Myocyte (in vitro differentiated cells): ENCODE data around the gene CMSS1. TPM values are rescaled to one million over a fixed set of nuclear protein-coding genes. Genes with fewer than 3 reads are reported as not detected.

Source experiments
- DNase-seq: peaks from one replicate; pipeline ENCODE4 v3.0.0-alpha.2; 2012; ENCODE audit warnings: low read depth
- total RNA-seq: library from RNA; depleted of rRNA; stranded (reverse); fragments of >200 nt; gene quantifications from 2 replicates; pipeline ENCODE4 v1.2.3, GENCODE V29; 2014

Gene CMSS1
- total RNA-seq, 1 donor from 2014 or later: 27.2 TPM

- DNase-seq: no peak
These were observed 347.1 kb downstream of the CMSS1 start for GRCh38 chr3:100164743-100165142.

- DNase-seq: no peak
These were observed 348.4 kb downstream of the CMSS1 start for GRCh38 chr3:100165926-100166550.

GRCh38 chr3:100169201-100169920 lies 351.7 kb downstream of the CMSS1 start:
- no peak for DNase-seq

GRCh38 chr3:100170486-100170885 lies 352.8 kb downstream of the CMSS1 start:
- DNase-seq: peak; percentile 65

- DNase-seq: no peak
These were observed 353.7 kb downstream of the CMSS1 start for GRCh38 chr3:100171211-100171914.

GRCh38 chr3:100173961-100174360 lies 356.3 kb downstream of the CMSS1 start:
- no peak for DNase-seq

- no peak for DNase-seq
These were observed 358.1 kb downstream of the CMSS1 start for GRCh38 chr3:100175637-100176280.

GRCh38 chr3:100179692-100180349 lies 362.2 kb downstream of the CMSS1 start:
- no peak for DNase-seq

- no peak for DNase-seq
These were observed 366.0 kb downstream of the CMSS1 start for GRCh38 chr3:100183608-100184125.

- DNase-seq: peak; percentile 34
These were observed 367.4 kb downstream of the CMSS1 start for GRCh38 chr3:100184948-100185570.

GRCh38 chr3:100185847-100186246 lies 368.2 kb downstream of the CMSS1 start:
- DNase-seq: no peak

- no peak for DNase-seq
These were observed 371.8 kb downstream of the CMSS1 start for GRCh38 chr3:100189444-100189964.

GRCh38 chr3:100195375-100195774 lies 377.7 kb downstream of the CMSS1 start:
- DNase-seq: no peak

- no peak for DNase-seq
These were observed 380.2 kb downstream of the CMSS1 start for GRCh38 chr3:100197876-100198275.

- DNase-seq: no peak
These were observed 381.1 kb downstream of the CMSS1 start for GRCh38 chr3:100198579-100199269.

GRCh38 chr3:100205171-100205570 lies 387.5 kb downstream of the CMSS1 start:
- no peak for DNase-seq

- DNase-seq: no peak
These were observed 389.0 kb downstream of the CMSS1 start for GRCh38 chr3:100206687-100207086.

- DNase-seq: no peak
These were observed 390.2 kb downstream of the CMSS1 start for GRCh38 chr3:100207886-100208285.

GRCh38 chr3:100209169-100209568 lies 391.5 kb downstream of the CMSS1 start:
- DNase-seq: no peak
